GM21528 (cell line): ENCODE results near the gene FAM83D.
A peak's percentile ranks its signal among the peaks of the same experiment; 100 is the strongest.

ENCODE experiments used
- ATAC-seq: cut with Tn5 transposase; IDR thresholded peaks from one replicate; pipeline ENCODE4 v1.9.1; 2021; ENCODE audit warnings: mild to moderate bottlenecking, moderate library complexity; ENCODE audit not compliant: unreplicated experiment, low FRiP score

Gene FAM83D

DNA sequence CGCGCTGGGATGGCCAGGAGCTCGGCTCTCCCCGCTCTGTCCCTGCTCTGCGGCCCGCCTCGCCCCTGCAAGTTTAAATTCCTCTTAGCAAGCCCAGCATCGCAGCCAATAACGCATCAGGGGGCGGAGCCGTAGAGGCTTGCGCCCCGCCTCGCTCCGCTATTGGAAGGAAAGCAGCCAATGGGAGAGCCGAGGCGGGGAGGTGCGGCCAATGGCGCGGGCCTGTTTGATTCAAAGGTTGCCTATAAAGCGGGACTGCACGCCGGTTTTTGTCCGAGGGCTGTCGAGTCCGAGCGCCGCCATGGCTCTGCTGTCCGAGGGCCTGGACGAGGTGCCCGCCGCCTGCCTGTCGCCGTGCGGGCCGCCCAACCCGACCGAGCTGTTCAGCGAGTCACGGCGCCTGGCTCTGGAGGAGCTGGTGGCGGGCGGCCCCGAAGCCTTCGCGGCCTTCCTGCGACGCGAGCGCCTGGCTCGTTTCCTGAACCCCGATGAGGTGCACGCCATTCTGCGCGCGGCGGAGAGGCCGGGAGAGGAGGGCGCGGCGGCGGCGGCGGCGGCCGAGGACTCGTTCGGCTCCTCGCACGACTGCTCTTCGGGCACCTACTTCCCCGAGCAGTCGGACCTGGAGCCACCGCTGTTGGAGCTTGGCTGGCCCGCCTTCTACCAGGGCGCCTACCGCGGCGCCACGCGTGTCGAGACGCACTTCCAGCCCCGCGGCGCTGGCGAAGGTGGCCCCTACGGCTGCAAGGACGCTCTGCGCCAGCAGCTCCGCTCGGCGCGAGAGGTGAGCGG, at the start of gene FAM83D:
TSS of gene FAM83D (plus strand) at position 276 of the 792 bp plus-strand sequence. CDS start at position 302, 26 bp downstream.
- peak; percentile 92 for ATAC-seq

GRCh38 chr20:38877483-38877882, 48.7 kb upstream of the FAM83D start:
- no peak for ATAC-seq

DNA sequence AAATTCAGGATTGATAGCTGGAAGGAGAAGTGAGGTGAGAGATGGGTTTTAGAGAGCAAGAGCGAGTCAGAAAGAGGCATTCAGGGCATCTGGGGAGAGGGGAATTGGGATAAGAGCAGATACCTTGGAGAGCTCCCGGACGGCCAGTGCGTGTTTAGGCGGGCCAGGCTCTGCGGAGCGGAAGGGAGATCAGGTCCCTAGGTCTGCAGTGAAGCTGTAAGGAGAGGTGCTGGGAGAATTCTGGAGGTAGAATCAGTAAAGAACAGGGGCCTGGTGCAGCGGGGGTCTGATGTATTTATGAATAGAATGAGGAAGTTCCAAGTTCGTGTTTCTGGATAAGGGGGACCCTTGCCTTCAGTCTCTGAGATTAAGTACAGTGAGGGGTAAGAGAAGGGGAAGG, 47.4 kb upstream of the FAM83D start:
- no peak for ATAC-seq

DNA sequence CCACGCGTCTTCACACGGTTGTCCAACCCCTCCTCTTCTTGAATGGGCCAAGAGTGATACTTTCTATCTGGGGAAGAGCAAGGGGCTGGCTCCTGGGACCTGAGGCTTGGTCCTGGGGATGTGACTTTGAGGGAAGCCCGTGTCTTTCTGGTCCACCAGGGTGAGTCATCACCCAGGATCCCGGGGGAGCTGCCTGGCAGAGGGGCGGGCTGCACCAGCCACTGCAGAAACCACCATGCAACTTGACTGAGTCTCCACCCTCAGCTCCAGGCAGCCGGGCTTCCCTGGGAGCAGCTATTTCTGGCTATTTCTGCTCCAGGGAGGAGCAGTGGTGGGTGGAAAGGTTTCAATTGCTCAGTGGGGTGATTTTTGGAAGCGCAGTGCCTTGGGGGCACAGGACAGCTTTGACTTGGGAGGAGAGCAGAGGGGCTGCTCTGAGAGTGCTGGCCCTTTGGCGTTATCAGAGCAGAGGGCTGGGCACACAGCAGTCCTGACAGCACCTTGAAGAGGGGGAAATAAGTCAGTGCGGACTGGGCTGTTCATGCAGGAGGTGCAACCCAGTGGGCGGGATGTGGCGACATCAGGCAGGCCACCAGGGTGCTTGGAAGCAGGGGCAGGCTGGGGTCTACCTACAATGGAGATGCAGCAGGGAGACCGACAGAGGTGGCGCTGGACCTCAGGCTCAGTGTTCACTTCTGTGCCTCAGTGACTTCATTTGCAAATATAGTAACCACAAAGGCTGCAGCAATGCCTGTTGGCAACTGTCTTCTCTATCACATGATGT, 45.1 kb upstream of the FAM83D start:
- ATAC-seq: no peak

- ATAC-seq: no peak
Measured at GRCh38 chr20:38881806-38882440, 44.3 kb upstream of the FAM83D start.

DNA sequence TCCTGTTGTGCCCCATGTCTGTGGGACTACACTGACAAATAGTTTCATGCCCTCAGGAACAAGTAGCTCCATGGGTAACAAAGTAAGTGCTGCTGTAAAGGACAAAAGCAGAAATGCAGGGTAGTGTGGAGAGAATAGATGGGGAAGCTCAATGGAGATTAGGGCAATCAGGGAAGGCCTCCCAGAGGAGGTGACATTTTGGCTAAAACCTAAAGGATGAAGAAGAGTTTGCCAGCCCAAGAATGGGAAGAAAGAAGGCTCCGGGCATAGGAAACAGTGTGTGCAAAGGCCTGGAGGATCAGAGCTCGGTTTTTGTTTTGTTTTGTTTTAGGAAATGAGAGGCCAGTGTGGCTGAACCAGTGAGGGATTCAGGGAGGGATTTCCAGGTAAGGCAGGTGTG, 43.6 kb upstream of the FAM83D start:
- ATAC-seq: no peak

DNA sequence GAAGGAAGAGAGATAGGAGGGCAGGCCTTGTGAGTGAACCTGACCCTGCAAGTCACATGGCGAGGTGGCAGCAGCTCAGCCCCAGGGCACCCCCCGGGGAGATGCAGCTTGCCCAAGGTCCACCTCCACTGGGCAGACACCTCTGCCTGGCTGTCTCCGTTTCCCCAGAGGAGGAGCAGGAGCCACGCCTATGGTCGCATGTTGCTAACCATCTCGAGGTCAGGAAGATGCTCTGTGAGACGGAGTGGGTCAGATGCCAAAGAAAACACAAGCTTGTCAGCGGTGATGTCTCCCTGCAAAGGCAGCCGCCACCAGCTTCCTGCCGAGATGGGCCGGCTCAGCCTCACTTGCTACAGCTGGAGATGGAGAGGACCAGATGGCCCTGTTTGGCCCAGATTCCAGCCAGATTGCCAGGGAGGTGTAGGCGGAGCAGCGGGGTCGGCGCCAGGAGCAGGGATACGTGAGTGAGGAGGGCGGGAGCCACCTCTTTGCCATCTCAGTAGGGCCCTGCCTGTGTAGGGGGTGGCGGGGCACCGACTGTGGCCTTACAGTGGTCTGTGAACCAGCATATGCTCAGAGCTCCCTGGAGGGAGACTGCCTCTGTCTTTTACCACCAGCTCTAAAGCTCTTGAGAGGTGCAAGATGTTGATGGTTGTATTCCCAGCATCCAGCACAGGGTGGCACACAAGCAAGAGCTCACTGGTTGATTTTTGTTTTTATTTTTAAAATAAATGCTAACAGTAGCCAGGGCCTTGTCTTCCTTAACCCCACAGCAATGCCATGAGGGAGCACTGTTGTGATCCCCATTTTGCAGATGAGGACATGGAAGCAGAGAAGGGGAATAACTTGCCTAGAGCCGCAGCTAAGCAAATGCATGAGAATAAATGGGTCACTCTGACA, 42.9 kb upstream of the FAM83D start:
- ATAC-seq: no peak

DNA sequence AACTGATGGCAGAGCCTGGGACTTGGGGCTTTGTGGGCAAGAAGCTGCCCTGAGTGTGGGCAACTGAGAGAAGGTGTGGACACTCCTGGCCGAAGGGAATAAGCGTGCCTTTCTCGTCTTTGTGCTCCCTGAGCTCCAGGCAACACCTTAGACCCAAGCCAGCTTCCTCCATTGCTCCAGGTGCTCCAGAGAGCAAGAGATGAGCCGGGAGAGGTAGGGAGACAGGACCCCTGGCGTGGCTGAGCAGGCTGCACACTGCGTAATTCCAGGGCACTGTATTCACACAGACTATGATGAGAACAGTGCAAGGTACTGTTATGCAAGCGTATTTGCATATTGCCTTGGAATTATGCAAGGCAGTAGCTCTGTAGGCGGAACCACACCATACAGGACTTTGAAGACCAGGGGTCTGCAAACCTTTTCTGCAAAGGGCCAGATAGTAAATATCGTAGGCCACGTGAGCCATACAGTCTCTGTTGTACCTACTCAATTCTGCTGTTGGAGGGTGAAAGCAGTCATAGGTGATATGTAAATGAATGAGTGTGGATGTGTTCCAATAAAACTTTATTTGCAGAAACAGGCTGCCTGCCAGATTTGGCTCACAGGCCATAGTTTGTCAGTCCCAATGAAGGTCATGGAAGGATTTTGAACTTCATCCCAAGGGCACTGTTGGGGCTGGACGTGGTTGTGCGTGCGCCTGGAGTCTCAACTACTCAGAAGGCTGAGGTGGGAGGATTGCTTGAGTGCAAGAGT, 42.1 kb upstream of the FAM83D start:
- no peak for ATAC-seq

- ATAC-seq: no peak
Measured at GRCh38 chr20:38885357-38885756, 40.9 kb upstream of the FAM83D start.

DNA sequence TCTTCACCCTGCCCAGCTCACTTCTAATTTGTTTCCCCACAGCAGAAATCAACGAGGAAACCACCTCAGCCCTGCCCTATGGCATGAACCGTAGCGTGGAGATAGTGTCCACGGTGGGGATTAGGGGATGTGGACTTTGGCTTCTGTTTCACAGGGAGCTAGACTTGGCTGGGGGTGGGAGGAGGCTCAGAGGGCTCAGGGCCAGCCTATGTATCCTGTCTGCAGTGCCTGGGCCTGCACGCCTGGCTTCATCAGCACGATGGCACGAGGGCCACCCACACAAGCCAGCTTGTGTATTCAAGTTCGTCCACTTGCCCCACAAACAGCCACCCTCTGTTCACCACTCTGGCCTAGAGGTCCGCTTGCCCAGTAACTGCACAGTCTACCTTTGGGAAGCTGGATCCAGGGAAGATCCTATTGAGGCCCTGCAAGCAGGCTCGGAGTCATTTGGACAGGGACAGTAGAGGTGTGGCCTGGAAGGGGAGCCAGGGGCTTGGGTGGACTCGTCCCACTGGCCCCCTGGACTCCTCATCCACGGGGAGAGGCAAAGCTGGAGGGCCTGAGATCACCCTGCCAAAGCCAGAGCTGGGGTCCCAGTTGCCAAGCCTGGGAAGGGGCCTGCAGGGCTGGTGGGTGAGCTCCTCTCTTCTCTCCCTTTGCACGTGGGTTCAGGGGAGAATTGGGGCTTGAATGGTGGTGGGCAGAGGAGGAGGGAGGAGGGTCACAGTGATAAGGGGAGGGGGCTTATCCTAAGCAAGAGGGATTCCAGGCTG, 38.0 kb upstream of the FAM83D start:
- no peak for ATAC-seq

DNA sequence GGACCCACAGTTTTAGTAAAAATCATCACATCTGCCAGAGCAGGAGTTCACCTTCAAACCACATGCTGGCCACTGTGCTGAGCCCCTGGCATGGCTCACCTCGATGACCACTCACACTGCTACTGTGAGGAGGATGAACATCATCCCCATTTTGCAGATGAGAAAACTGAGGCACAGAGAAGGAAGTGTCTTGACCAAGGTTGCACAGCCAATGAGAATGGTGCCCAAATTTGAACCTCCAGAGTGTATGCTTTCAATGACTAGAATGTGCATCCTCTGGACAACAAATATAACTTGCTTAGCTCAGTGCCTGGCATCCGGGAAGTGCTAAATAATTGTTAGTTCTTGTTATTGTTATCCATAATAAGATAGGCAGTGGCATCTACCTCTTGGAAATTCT, 37.2 kb upstream of the FAM83D start:
- ATAC-seq: no peak

DNA sequence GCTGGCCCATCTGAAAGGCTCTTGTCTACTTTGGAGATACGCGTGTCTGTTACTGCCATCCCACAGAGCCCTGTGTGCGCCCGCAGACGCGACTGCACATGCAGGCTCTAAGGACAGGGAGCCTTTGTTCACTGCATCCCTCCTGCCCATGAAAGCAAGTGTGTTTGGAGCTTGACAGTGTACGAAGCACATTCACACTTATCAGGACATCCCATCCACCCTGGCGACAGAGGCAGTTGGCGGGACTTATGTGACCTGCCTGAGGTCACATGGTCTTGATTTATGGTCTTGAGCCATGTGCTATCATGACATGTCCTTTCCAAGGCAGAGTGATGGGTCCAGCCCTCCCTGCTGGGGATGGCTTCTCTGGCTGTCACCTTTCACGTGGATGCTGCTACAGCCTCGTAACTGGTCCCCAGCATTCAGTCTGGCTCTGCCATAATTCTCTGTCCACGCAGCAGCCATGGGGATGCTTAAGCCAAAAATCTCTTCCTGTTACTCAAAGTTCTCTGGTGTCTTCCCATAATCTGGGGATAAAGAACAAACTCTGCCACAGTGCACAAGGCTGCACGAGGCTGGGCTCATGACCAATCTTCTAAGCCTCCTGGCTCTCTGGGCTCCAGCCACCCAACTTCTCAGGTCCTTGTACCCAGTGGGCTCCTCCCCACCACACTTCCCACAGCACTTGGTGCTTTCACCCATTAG, 36.3 kb upstream of the FAM83D start:
- no peak for ATAC-seq

DNA sequence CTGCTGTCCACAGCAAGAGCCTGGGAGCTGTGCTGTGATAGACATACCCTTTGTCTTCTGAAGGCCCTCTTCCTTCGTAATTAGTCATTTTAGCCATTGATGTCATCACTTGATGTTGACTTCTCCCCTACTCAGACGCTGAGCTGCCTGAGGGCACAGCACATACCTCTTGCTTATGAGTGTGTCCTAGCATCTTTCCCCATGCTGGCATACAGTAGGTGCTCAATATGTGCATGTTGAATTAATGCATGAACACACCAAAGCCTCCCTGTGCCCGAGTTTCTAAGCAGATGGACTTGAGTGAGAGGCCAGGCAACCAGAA, 35.8 kb upstream of the FAM83D start:
- ATAC-seq: no peak

DNA sequence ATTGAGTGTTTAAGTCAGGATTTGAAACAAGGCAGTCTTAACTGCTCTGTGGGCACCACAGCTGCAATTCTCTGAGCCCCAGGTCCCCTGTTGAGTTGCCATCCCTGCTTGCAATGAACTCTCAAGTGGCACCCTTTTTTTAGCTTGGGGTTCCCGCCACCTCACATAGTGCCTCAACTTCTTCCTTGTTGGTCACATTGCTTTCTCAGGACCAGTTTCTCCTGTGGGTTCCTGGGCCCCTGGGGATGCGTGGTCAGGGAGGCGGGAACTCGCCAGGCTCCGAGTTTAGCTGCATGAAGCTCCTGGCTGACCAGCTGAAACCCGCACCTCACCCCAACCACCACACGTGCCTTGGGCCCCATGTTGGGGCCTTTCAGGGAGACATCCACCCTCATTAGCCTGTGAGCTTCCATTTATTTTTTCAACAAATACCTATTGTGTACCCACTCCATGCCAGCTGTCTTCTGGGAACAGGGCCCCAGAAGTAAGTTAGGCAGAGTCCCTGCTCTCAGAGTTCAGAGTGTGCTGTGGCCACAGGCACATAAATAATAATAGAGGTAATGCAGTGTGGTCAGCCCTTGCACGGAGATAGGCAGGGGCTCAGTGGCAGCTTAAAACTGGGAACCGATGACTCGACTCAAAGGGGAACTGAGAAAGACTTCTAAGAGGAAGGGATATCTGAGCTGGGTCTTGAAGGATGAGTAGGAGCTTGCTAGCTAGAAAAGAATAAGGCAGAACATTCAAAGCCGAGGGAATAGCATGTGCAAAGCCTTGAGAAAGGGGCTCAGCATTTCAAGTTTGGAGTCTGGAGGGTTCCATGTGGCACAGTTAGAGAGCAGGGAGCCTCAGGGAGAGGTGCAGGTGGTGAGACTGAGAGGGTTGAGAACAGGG, 33.9 kb upstream of the FAM83D start:
- ATAC-seq: peak; percentile 41

GRCh38 chr20:38893056-38893564, 33.1 kb upstream of the FAM83D start:
- no peak for ATAC-seq

GRCh38 chr20:38893565-38894090, 32.6 kb upstream of the FAM83D start:
- peak; percentile 59 for ATAC-seq
